HG03280 (cell line): ENCODE measurements around the gene HINT2.

ENCODE experiments used
- ATAC-seq: cut with Tn5 transposase; IDR thresholded peaks from one replicate; pipeline ENCODE4 v1.9.1; 2021; ENCODE audit warnings: mild to moderate bottlenecking, moderate library complexity; ENCODE audit not compliant: unreplicated experiment

HINT2 gene

GRCh38 chr9:35812025-35812602 is 2.7 kb downstream of the HINT2 start, which contains the start of gene SPAG8:
Gene SPAG8 (minus strand): TSS chr9:35812262. CDS start chr9:35812147, 115 bp downstream.
- peak; percentile 61 for ATAC-seq

GRCh38 chr9:35811381-35812024 is 3.3 kb downstream of the HINT2 start:
- ATAC-seq = no peak

- no peak for ATAC-seq
These were observed 4.7 kb downstream of the HINT2 start for GRCh38 chr9:35810122-35810521.

GRCh38 chr9:35808433-35808832 is 6.4 kb downstream of the HINT2 start:
- ATAC-seq = no peak

GRCh38 chr9:35806101-35806500 is 8.7 kb downstream of the HINT2 start:
- ATAC-seq = no peak

- no peak for ATAC-seq
These were observed 13.3 kb downstream of the HINT2 start for GRCh38 chr9:35801328-35802128.

GRCh38 chr9:35800530-35800929 is 14.3 kb downstream of the HINT2 start:
- no peak for ATAC-seq

GRCh38 chr9:35798658-35799374 is 16.0 kb downstream of the HINT2 start:
- no peak for ATAC-seq

- no peak for ATAC-seq
These were observed 17.3 kb downstream of the HINT2 start for GRCh38 chr9:35797311-35798109.

GRCh38 chr9:35795695-35796094 is 19.1 kb downstream of the HINT2 start:
- ATAC-seq = no peak

GRCh38 chr9:35793461-35793860 is 21.4 kb downstream of the HINT2 start:
- no peak for ATAC-seq

GRCh38 chr9:35792826-35793225 is 22.0 kb downstream of the HINT2 start:
- ATAC-seq = no peak

- no peak for ATAC-seq
These were observed 22.6 kb downstream of the HINT2 start for GRCh38 chr9:35792024-35792813.

- no peak for ATAC-seq
These were observed 23.4 kb downstream of the HINT2 start, which contains the start of gene NPR2 for GRCh38 chr9:35791297-35791921. Gene NPR2 (plus strand): TSS chr9:35791591. CDS start chr9:35792409, 818 bp downstream.

GRCh38 chr9:35790385-35791296 is 24.2 kb downstream of the HINT2 start:
- peak; percentile 52 for ATAC-seq

- no peak for ATAC-seq
These were observed 24.8 kb downstream of the HINT2 start for GRCh38 chr9:35790025-35790384.

GRCh38 chr9:35789541-35789940 is 25.3 kb downstream of the HINT2 start:
- ATAC-seq = no peak

GRCh38 chr9:35783418-35783817 is 31.4 kb downstream of the HINT2 start:
- ATAC-seq = no peak
